HG03342 (cell line): ENCODE measurements around the gene EGFL7.
A peak's percentile ranks its signal among the peaks of the same experiment; 100 is the strongest.

Experiments used
- ATAC-seq: cut with Tn5 transposase; IDR thresholded peaks from one replicate; pipeline ENCODE4 v1.9.1; 2021; ENCODE audit warnings: mild to moderate bottlenecking, moderate library complexity; ENCODE audit not compliant: unreplicated experiment

EGFL7 gene

DNA sequence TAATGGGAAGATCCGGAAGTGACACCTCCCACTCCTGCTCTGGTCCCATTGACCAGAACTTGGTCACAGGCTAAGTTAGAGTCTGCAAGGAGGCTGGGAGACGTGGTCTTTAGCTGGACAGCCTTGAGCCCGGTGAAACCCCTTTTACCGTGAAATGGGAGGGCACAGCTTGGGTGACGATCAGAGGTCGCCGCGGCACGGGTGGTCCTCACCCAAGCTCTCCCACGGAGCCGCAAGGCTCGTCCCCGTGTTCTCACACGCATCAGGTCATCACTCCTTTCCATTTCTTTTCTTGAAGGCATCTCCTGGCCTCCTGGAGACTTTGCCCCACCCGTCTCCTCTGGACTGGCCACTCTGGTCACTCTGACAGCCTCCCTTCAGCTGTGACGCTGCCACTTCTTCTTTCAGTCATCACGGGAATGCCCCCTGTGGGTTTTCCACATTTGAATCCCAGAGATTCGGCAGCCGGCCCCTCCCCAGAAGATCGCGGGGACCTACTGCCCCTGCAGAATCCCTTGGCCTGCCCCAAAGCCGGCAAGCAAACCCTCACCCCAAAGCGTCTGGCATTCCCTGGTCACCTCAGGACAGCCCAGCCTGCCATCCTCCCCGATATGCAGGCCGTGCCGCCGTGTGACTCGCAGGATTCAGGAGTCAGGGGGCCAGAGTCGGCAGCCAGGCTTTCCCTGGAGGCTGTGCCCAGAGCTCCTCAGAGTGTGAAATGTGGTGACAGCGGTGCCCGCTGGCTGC, 18.9 kb upstream of the EGFL7 start:
- ATAC-seq, result no peak

DNA sequence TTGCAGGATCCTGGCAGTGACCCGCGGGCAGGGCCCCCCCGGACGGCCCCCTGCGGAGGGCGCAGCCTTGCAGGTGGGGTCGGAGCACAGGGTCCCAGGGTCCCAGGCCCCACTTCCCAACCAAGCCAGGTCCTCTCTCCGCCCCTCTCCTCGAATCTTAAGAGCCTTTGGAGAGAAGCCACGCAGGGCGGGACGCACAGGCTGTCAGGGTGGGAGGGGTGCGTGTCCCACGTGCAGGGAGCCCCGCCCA, 18.4 kb upstream of the EGFL7 start:
- ATAC-seq, result no peak

DNA sequence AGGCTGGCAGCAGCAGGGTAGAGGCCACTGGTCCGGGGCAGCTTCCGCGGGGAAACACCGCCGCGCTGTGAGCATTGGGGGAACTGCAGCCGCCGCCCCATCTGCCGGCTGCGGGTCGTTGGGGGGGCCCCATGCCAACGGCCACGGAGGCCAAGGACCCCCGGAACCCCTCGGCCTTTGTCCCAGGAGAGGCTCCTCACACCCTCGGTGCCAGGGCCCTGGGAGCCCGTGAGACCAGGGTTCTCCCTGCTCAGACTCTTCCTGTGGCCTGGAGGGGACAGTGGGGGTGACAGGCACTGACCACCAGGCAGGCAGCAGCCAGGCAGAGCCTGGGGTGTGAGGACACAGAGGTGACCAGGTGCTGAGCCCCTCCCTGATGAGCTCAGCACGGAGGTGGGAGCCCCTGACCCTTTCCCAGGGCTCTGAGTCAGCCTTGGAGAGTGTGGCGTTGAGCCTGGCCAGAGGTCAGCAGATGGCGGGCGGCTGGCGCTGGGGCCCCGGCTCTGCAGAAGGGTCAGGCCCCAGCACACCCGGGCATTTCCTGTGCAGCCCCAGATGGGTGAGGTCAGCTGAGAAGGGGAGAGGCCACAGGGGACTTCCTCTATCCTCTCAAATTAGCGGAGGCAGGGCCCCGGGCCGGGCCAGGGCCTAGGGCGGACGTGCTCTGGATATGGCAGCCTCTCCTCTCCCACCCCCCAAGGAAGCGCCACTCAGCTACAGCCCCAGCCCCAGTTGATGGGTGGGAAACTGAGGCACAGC, 17.9 kb upstream of the EGFL7 start:
- ATAC-seq, result no peak

DNA sequence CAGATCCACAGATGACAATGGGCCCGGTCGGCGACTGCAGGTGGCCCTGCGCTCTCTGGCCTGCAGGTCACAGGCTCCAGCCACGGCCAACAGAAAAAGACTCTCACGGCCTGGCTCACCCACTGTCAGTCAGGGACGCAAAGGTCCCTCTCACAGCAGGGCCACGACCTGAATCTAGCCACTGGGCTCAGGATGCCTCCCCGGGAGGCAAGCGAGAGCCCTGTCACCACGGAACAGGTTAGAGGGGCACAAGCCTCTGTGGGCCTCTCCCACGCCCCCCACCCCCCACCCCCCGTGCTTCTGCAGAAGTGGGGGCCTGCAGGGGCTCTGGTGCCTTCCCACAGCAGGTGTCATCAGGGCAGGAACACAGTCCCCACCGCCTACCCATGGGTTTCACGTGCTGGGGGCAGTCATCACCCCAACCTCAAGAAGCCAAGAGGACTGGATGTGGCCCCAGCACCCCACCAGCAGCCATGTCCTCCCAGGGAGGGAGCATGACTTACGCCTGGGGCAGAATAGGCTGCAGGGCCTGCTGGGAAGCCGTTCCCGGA, 17.3 kb upstream of the EGFL7 start:
- ATAC-seq, result no peak

DNA sequence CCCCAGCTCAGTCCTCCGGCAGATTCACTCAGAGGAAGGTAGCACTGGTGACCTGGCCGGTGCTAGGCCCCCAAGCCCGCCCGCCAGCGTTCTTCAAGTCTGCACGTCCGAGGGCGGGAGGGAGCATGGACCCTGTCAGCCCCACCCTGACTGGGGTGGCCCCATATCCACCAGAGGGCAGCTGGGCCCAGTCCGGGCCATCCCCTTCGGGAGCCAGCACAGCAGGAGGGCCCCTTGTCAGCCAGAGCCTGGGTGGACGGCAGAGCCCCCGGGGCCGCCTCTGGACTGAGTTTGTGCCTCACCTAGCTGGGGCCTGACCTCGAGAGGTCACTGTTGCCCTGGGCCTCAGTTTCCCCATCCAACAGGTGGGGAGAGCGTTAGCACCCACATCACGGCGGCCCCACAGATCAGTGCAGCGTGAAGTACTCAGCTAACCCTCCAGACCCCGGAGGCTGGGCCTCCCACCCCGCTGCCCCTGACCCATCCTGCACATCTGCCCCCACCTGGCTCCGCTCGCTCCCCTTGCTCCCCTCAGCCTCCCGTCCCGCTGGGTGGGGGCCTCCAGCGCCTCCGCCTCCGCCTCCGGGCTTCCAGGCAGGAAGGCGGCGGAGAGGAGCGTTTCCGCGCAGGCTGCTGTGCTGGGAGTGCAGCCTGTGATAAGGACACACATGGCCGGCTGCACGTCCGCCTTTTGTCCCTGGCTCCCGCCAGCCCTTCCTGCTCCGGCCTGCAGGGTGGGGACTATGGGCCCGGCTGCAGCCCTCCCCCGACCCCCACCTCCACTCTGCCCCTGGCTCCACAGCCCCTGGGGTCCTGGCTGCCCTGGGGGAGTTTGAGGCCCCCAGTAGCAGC, 16.6 kb upstream of the EGFL7 start:
- ATAC-seq, result no peak

DNA sequence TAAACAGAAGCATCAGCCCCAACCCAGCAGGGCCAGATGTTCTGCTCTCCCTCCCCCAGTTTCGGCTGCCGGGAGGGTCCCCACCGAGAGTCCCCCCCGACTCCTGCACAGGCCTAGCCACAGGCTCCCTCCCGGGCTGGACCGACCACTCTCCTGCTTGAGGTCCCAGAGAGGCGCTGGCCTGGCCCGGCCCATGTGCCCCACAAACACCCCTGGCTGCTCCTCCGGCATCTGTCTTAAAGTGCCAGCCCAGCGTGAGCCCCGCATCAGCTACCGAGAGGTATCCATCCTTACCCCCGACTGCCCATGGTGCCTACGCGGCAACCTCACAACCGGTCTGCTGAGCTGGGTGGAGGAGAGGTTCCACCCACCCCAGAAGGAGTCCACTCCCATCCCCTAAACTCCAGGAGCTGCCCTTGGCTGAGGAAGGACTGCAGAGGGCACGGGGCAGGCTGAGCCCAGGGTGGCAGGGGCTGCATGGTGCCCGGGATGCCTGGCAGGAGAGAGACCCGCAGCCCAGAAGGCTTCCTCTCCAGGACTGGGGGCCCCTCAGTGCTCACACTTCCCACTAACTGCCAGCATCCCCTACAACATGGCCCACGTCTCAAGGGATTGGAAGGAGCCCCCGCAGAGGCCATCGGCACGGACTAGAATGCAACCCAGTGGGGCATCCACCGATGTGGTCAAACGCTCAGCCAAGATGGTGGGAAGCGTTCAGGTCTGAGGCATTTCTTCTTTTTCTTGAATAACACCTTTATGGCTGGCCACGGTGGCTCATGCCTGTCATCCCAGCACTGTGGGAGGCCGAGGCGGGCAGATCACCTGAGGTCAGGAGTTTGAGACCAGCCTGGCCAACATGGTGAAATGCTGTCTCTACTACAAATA, 15.6 kb upstream of the EGFL7 start:
- no peak for ATAC-seq

DNA sequence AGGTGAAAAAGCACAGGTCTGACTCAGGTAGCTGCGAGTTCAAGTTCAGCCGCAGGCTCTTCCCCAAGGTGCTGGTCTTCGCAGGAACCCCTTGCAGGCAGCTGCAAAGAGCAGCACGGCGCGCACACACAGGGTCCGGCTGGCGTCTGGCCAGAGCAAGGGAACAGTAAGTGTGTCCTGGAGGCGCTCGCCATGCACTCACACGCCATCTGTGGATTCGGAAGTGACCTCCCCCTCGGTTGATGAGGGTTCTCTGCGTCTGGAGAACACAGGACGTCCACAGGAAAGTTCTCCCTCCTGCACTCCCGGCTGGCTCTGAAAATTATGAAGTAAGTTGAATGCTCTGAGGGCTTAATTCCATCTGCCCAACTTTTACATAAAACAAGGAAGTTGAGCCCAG, 14.0 kb upstream of the EGFL7 start:
- ATAC-seq, result no peak

DNA sequence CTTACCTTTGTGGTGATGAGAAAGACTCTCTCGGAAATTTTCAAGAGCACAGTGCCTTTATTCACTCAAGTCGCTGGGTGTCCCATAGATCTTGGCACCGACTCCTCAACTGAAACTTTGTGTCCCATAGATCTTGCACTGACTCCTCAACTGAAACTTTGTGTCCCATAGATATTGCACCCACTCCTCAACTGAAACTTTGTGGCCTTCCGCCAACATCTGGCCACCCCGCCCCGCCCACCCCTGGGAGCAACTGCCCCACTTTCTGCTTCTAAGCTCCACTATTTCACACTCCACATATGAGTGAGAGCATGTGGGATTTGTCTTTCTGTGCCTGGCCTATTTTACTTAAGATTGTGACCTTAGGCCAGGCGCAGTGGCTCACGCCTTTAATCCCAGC, 12.7 kb upstream of the EGFL7 start:
- no peak for ATAC-seq

DNA sequence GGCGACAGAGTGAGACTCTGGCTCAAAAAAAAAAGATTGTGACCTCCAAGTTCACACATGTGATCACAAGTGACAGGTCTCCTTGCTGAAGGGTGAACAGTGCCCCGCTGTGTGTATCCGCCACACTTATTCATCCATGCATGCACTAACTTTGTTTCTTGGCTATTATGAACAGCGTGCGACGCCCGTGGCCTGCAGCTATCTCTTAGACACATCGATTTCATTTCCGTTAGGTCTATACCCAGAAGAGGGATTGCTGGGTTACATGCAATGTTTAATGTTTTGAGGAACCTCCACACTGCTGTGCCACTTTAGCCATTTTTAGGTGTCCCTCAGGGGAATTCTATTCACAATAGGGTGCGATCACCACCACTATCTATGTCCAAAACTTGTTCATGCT, 12.1 kb upstream of the EGFL7 start:
- ATAC-seq, result peak; percentile 51

DNA sequence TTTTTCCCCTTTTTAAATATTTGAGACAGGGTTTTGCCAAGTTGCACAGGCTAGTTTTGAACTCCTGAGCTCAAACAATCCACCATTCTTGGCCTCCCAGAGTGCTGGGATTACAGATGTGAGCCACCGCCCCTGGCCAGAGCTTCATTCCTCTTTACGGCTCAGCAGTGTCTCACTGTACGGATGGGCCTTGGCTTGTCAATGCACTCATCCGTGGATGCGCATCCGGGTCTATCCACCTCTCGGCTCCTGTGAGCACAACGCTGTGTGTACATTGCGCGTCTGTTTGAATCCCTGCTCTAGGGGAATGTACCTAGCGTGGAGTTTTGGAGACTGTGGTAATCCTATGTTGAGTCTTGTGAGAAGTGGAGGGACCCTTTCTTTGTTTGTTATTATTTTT, 10.9 kb upstream of the EGFL7 start:
- ATAC-seq, result no peak

DNA sequence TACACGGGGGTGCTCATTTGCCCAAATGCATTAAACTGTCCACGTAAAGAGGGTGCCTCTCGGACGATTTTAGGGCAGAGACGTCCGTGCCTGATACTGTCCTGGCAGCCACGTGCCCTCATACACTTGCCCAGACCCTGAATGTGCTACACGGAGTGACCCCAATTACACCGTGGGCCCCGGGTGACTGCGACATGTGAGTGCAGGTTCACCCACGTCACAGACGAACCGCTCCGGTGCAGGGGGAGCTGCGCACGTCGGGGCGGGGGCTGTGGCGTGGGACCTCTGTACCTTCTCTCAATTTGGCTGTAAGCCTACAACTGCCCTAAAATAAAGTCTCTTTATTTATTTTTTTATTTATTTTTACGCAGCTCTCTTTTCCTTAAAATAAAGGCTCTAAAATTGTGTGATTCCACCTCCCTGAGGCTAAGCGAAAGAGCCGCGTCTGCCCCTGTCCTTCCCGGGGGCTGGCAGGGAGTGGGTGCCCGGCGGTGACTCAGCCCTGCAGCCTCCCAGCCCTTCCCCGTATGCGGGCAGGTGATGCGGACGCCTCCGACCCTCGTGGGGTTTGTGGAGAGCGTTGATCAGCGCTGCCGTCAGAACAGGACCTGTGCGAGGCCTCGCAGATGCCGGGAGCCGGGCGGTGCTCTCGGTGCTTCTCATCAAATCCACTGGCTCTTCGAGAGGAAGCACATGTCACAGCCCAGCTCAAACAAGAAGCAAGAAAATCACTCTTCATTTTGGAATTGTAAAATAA, 9.2 kb upstream of the EGFL7 start:
- ATAC-seq, result no peak

DNA sequence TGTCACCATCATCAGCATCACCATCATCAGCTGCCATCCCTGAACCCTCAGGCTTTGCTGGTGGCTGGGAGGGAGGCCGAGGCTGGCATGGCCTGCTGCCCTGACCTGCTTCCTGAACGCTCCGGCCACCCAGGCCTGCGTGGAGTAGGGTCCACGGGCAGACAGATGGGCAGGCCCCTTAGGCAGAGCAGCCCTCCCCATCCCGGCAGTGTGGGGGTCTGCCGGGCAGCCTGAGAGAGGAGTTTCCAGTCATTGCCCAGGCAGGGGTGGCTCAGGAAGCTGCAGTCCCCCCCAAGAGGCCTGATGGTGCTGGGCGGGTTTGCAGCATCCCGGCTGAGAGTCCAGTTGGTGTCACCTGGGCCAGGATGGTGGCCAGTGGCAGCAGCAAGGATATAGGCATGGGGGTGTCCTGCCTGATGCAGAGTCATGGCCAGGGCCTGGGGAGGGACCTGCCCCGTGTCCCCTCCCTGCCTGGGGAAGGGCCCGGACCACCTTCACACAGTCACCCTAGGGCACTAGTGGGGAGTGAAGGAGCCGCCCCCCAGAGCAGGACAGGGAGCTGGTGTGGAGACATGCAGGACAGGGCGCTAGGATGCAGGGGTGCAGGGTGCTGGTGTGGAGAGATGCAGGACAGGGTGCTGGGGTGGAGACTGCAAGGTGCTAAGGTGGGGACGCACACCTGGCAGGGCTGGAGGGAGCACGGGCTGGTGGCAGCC, 7.7 kb upstream of the EGFL7 start:
- ATAC-seq, result no peak

DNA sequence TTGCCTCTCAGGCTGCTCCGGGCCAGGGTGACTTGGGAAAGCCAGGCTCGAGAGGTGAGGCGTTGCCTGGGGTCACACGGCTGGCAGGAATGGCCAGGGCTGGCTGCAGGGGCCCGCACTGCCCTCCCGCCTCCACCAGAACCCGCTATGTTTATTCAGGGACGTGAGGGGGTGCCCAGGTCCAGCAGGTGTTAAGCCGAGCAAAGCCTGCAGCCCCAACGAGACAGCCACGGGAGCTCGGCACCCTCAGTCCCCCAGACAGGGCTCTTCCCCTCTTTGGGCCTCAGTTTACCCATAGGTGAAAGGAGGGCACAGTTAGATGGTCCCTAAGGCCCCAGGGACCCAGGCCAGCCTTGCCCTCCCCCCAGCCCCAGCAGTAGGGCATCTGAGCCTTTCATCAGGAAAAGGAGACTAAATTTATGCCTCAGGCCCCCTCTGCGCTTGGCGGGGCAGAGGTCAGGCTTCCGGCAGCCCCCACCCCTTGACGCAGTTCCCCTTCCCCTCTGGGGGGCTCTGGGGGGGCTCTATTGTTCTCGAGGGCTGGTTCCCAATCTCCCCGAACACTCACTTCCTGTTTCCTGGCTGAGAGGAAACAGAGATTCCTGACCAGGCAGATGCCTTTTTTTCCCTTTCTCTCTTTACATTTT, 7.1 kb upstream of the EGFL7 start:
- no peak for ATAC-seq

DNA sequence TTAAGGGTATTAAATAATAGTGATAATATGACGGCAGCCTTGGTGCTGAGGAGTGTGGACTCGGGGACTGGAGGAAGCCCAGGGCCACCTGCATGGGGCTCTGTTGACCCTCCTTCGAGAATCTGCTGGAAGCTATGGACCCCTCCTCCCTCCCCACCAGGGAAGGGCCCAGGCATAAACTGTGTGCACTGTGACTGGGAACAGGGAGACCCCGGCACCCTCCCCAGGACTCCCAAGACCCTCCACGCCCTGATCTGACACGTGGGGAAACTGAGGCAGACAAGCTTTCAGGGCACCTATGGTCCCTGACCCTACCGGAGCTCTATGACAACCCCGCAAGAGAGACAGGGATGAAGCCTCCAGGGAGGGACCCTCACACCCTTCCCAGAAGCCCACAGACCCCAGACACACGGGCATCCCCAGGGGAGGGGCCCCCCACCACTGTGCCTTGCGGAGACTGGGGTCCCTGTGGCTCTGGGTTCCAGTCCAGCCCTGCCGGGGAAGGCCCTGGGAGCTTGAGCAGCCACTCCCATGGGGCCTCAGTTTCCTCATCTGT, 6.5 kb upstream of the EGFL7 start:
- ATAC-seq, result no peak

DNA sequence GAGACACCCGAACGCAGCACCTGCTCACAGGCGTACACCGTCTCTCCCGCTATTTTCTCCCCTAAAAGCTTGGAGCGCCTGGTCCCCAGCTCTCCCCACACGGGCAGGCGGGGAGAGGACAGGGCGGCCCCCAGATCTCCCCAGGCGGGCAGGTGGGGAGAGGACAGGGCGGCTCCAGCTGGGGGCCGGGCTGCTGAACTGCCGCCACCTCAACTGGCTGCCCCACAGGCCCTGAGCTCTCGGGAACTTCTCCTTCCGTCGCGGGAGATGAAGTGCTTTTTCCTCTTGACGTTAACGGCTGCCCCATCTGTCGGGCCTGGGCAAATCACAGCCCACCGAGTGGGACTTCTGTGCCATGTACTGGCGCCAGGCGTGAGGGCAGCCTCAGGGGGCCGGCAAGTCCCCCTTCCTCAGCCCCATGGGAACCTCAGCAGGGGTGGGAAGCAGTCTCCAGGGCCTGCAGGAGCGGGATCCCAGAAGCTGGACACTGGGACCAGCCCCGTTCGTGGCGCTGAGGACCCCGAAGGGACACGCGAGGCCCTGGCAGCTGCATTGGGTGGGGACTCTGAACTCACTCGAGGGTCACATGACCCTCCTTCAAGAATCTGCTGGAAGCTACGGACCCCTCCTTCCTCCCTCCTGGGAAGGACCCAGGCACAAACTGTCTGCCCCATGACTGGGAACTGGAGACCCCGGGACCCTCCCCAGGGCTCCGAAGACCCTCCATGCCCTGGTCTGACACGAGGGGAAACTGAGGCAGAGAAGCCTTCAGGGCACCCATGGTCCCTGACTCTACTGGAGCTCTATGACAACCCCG, 5.7 kb upstream of the EGFL7 start:
- no peak for ATAC-seq

DNA sequence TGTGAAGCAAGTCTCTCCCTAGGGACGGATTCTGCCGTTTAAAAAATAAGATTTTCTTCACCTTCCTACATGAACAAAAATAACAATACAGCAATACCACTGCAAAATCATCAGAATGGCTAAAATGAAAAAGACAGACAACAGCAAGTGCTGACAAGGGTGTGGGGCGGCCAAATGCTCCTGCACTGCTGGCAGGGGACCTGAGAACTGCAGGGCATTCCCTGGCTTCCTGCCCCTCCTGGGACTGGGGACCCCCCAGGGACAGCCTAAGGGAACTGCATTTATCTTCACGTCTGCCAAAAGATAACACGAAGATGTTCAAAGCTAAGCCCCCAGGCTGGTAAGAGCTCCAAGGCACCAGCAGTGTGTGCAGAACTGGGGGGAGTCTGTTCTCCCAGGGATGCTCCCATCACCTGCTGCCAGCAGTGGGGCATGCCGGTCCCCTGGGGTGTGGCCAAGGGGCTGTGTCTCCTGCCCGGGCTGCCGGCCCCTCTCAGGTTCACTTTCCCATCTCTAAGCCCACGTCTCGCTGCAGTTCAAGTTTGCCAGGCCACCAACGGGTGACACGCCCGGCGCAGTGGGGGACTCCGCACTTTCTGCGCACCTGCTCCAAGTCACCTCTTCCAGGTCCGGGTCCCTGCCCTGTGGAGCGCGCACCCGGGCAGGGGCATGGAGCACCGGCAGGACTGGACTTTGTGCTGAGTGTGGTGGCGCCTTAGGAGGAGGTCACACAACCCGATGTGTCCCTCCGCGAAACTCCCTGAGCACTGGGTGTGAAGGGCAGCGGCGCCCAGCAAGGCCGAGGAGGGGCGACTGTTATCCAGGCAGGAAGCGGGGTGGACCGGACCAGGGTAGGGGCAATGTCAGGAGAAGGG, 4.5 kb upstream of the EGFL7 start:
- no peak for ATAC-seq
